BE2C (cell line): ENCODE measurements around the gene RAD51AP2.

Source experiments
- DNase-seq: peaks from one replicate; pipeline ENCODE4 v3.0.0-alpha.2; 2020
- H3K27me3 ChIP-seq: fragments of 250-450 bp; sonication (Bioruptor Pico); 2 replicates; pipeline ENCODE4 v1.5.1; 2020; ENCODE audit warnings: mild to moderate bottlenecking
- H3K36me3 ChIP-seq: fragments of 250-450 bp; sonication (Bioruptor Pico); 2 replicates; pipeline ENCODE4 v1.5.1; 2020; ENCODE audit warnings: mild to moderate bottlenecking
- H3K4me1 ChIP-seq: fragments of 250-450 bp; sonication (Bioruptor Pico); 2 replicates; pipeline ENCODE4 v1.5.1; 2020
- H3K4me3 ChIP-seq: 2 replicates; pipeline ENCODE4 v1.5.1; 2011; ENCODE audit warnings: low read depth, low read length
- H3K9me3 ChIP-seq: fragments of 250-450 bp; sonication (Bioruptor Pico); 2 replicates; pipeline ENCODE4 v1.5.1; 2020
- TF ChIP-seq, protein P1 (sequence below): IDR thresholded peaks from 2 replicates; pipeline ENCODE4 v1.5.1; 2012; ENCODE audit warnings: mild to moderate bottlenecking, low read depth, low read length

Gene RAD51AP2

DNA sequence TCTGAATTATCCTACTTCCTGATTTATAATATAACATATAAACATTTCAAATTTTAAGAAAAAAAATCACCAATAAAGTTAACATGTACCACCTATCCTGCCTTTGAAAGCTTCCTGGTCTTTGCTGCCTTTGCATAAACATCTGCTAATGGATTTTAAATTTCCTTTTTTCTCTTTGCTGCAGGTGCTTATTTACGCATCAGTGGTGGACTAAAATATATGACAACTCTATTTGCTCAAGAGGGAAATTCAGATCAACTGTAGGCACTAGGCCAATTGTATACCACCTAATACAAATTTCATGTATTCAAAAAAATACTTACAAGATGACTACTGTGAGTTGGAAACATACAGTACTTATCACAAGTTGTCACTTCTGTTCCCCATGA lies 57.2 kb downstream of the RAD51AP2 start:
- TF ChIP-seq, protein P1, sequence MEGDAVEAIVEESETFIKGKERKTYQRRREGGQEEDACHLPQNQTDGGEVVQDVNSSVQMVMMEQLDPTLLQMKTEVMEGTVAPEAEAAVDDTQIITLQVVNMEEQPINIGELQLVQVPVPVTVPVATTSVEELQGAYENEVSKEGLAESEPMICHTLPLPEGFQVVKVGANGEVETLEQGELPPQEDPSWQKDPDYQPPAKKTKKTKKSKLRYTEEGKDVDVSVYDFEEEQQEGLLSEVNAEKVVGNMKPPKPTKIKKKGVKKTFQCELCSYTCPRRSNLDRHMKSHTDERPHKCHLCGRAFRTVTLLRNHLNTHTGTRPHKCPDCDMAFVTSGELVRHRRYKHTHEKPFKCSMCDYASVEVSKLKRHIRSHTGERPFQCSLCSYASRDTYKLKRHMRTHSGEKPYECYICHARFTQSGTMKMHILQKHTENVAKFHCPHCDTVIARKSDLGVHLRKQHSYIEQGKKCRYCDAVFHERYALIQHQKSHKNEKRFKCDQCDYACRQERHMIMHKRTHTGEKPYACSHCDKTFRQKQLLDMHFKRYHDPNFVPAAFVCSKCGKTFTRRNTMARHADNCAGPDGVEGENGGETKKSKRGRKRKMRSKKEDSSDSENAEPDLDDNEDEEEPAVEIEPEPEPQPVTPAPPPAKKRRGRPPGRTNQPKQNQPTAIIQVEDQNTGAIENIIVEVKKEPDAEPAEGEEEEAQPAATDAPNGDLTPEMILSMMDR, result no peak
- no peaks in the 10 kb centered on the region for H3K9me3 ChIP-seq
- H3K27me3 ChIP-seq, result no peaks in the 10 kb centered on the region
- H3K4me3 ChIP-seq, result no peak overlapping the region
- no peaks in the 10 kb centered on the region for H3K4me1 ChIP-seq
- DNase-seq, result no peak
- H3K36me3 ChIP-seq, result no peaks in the 10 kb centered on the region
